Measurements from ENCODE around the gene STC2.

DNA sequence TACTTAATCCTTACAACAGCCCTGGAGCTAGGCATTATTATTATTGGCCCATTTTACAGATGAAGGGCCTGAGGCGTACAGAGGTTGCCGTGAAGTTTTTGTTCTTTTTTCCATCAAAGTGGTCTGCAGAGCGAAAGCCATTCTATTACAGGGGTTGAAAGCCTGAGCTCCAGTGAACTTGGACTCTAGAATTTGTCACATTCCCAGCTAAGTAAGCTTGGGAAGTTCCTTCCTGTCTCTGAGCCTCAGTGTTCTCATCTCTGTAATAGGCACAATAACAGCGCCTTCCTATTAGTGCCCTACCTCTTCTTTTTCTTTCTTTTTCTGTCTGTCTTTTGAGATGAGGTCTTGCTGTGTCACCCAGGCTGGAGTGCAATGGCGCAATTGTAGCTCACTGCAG, 49.0 kb downstream of the STC2 start:
- TF ChIP-seq CTCF (IDR thresholded peaks at IDR 0.05 in 8 of 11, conservative IDR thresholded peaks at IDR 0.05 in 3 of 11) (no peak), POLR2AphosphoS5 (IDR thresholded peaks at IDR 0.05) (no peak)
